Kidney (tissue), 14 donors: ENCODE results near the gene HILPDA. TPM values are rescaled to one million over a fixed set of nuclear protein-coding genes. Genes with fewer than 3 reads are reported as not detected.
"Not testable (repeated sequence)": the region's sequence is repeated elsewhere in the genome, so short reads cannot be mapped to it uniquely, and the experiment has no call there.

Experiments used
- DNase-seq, 5 donors: peaks; one replicate each; pipeline ENCODE4 v3.0.0-alpha.2; 2013 to 2020
- FAIRE-seq: peaks from 2 replicates; lab custom pipeline; 2012; peaks lifted over from hg19 to GRCh38; lab: Jason Lieb, UNC
- H3K27ac ChIP-seq, 2 donors: one replicate each; pipeline ENCODE4 v1.7.0; 2013; ENCODE audit warnings: low read depth in 2 of 2, low read length in 2 of 2, inconsistent platforms in 1 of 2
- H3K27me3 ChIP-seq: one replicate; pipeline ENCODE4 v1.7.1; 2013; ENCODE audit warnings: low read length, inconsistent platforms; ENCODE audit not compliant: control insufficient read depth, insufficient read depth
- H3K36me3 ChIP-seq, 3 donors: one replicate each; pipeline versions ENCODE4 v1.7.0 to v1.7.1; 2013; ENCODE audit warnings: low read length in 3 of 3, control low read depth in 1 of 3, inconsistent platforms in 1 of 3; ENCODE audit not compliant: insufficient read depth in 3 of 3, control insufficient read depth in 2 of 3
- H3K4me1 ChIP-seq, 3 donors: one replicate each; pipeline versions ENCODE4 v1.7.0 to v1.7.1; 2013; ENCODE audit warnings: low read length in 3 of 3, inconsistent platforms in 1 of 3, low read depth in 1 of 3; ENCODE audit not compliant: control insufficient read depth in 2 of 3, insufficient read depth in 2 of 3
- H3K4me3 ChIP-seq, 3 donors: one replicate each; pipeline versions ENCODE4 v1.7.0 to v1.8.1; 2013; ENCODE audit warnings: low read length in 3 of 3, control low read depth in 1 of 3, inconsistent platforms in 1 of 3
- H3K9ac ChIP-seq, 3 donors: one replicate each; pipeline versions ENCODE4 v1.7.0 to v1.7.1; 2013; ENCODE audit warnings: low read length in 3 of 3, control low read depth in 1 of 3, inconsistent platforms in 1 of 3
- H3K9me3 ChIP-seq, 3 donors: one replicate each; pipeline versions ENCODE4 v1.7.0 to v1.7.1; 2013; ENCODE audit warnings: low read length in 3 of 3, control low read depth in 1 of 3, inconsistent platforms in 1 of 3; ENCODE audit not compliant: control insufficient read depth in 2 of 3, insufficient read depth in 1 of 3
- CTCF ChIP-seq: IDR thresholded peaks from 3 replicates; pipeline ENCODE4 v1.5.1; 2012; ENCODE audit warnings: mild to moderate bottlenecking, moderate library complexity, borderline replicate concordance; ENCODE audit not compliant: insufficient read depth; ENCODE audit errors: extremely low read depth
- intact Hi-C: fragments of 100-400 bp; cut with DNase I; formaldehyde crosslinking; loops from one replicate; pipeline ENCODE4 v1.11.1; 2022
- polyA plus RNA-seq: library from polyadenylated mRNA; stranded (reverse); fragments of 350-450 nt; fragmentation: Illumina TruSeq; extraction: RNeasy Lipid Tissue Mini Kit (QIAGEN cat#74804); gene quantifications from one replicate; pipeline ENCODE4 v1.2.3, GENCODE V29; 2014; ENCODE audit warnings: low read depth, low replicate concordance; ENCODE audit not compliant: insufficient read depth
- total RNA-seq: library from RNA; stranded (reverse); fragmentation: NEBNext Ultra II Directional; extraction: Animal tissue kit (Norgen Biotek cat#: 25700); gene quantifications from one replicate; pipeline ENCODE4 v1.2.1, GENCODE V29; 2021
- donor health status: control.
- donor health status: control.
- donor health status: control.
- donor health status: control.
- donor health status: control.
- donor health status: DM: yes; HTN: yes; CAD: no.
- donor health status: Normal renal cell carcinoma (clear cell type).

The HILPDA gene
- total and polyA plus RNA-seq, 2 donors from 2014 or later, result 7.2 to 10.3 TPM

- H3K27me3 ChIP-seq, result no peaks in the 10 kb centered on the region
- H3K27ac ChIP-seq, result no peak overlapping the region
- peak overlapping the region in 1 of 3 donors; percentile 8 for H3K9ac ChIP-seq
- peaks cover 0 to 9% (median 2%) of the 10 kb centered on the region in 3 donors for H3K4me1 ChIP-seq
- H3K36me3 ChIP-seq, result no peaks in the 10 kb centered on the region
- H3K4me3 ChIP-seq, result no peak overlapping the region
- no peak for FAIRE-seq
- intact Hi-C loops, result no loop called here
- DNase-seq, result peak in 4 of 5 donors; percentile 56 to 82 (median 66)
- no peaks in the 10 kb centered on the region for H3K9me3 ChIP-seq
- TF ChIP-seq CTCF, result peak; percentile 75
Observed at GRCh38 chr7:128459394-128459878, 3.8 kb downstream of the HILPDA start.

- intact Hi-C loops, result no loop called here
- no peak for DNase-seq
Observed at GRCh38 chr7:128462460-128462859, 6.8 kb downstream of the HILPDA start.

GRCh38 chr7:128463345-128463744 is 7.7 kb downstream of the HILPDA start:
- H3K27me3 ChIP-seq, H3K4me1 ChIP-seq, H3K4me3 ChIP-seq, H3K27ac ChIP-seq, intact Hi-C loops, H3K36me3 ChIP-seq, H3K9ac ChIP-seq, FAIRE-seq, H3K9me3 ChIP-seq: not testable (repeated sequence)
- DNase-seq, result peak in 1 of 5 donors; percentile 61

More at GRCh38 chr7:128462460-128462859, 6.8 kb downstream of the HILPDA start:
- Histone ChIP-seq H3K4me1 (no peaks in the 10 kb centered on the region), H3K27me3 (no peaks in the 10 kb centered on the region), H3K9ac (no peak overlapping the region), H3K36me3 (no peaks in the 10 kb centered on the region), H3K9me3 (no peaks in the 10 kb centered on the region), H3K27ac (no peak overlapping the region), H3K4me3 (no peak overlapping the region)
- no peak for TF ChIP-seq CTCF
- no peak for FAIRE-seq

- H3K36me3 ChIP-seq, DNase-seq, H3K27me3 ChIP-seq, intact Hi-C loops, H3K4me3 ChIP-seq, H3K27ac ChIP-seq, FAIRE-seq, H3K9ac ChIP-seq, H3K4me1 ChIP-seq, H3K9me3 ChIP-seq: not testable (repeated sequence)
Observed at GRCh38 chr7:128463933-128464332, 8.3 kb downstream of the HILPDA start.

- H3K27ac ChIP-seq, H3K9ac ChIP-seq, H3K9me3 ChIP-seq, H3K36me3 ChIP-seq, H3K4me1 ChIP-seq, H3K4me3 ChIP-seq, FAIRE-seq, H3K27me3 ChIP-seq, intact Hi-C loops, DNase-seq: not testable (repeated sequence)
Observed at GRCh38 chr7:128466871-128467270, 11.2 kb downstream of the HILPDA start.
